SK-N-SH (cell line): ENCODE results near the gene SETBP1. TPM values are rescaled to one million over a fixed set of nuclear protein-coding genes. Genes with fewer than 3 reads are reported as not detected.

Source experiments
- CTCF ChIA-PET: fragments of 300-600, 350-600 bp; formaldehyde crosslinking; extraction: SDS; loops from one replicate; lab custom pipeline; 2021; lab: Yijun Ruan, JAX
- POLR2A ChIA-PET: fragments of 350-600 bp; sonication (Branson Sonifier 250); formaldehyde crosslinking; extraction: SDS; loops from one replicate; lab custom pipeline; 2020; ENCODE audit warnings: antibody characterized with exemption, inconsistent platforms; lab: Yijun Ruan, JAX
- DNase-seq: peaks from one replicate; pipeline ENCODE4 v3.0.0; 2012
- H2AFZ ChIP-seq: fragments of 200-600 bp; sonication (generic); 2 replicates; pipeline ENCODE4 v1.8.1; 2016; ENCODE audit warnings: antibody characterized with exemption, mild to moderate bottlenecking, low read depth
- H3F3A ChIP-seq: fragments of 200-600 bp; sonication (generic); replicated peaks from 2 replicates; pipeline ENCODE3; 2016; ENCODE audit warnings: antibody characterized with exemption, mild to moderate bottlenecking; ENCODE audit not compliant: insufficient read depth
- H3K27ac ChIP-seq, 2 experiments: fragments of 200-500 bp in 1 of 2; fragments of 200-600 bp in 1 of 2; sonication (Bioruptor generic) in 1 of 2; sonication (generic), shearing (Covaris generic) in 1 of 2; 2 replicates each; pipeline versions ENCODE4 v1.5.1 to v1.6.1; 2014 to 2016; ENCODE audit warnings: low read depth in 2 of 2, inconsistent platforms in 1 of 2, low read length in 1 of 2, mild to moderate bottlenecking in 1 of 2, mixed read lengths in 1 of 2
- H3K27me3 ChIP-seq: fragments of 200-600 bp; sonication (generic), shearing (Covaris generic); 2 replicates; pipeline ENCODE4 v1.6.1; 2016; ENCODE audit warnings: mixed run types; ENCODE audit not compliant: insufficient read depth
- H3K36me3 ChIP-seq, 2 experiments: fragments of 200-500 bp in 1 of 2; fragments of 200-600 bp in 1 of 2; sonication (Bioruptor generic) in 1 of 2; sonication (generic) in 1 of 2; replicated peaks in 1 of 2; 2 replicates each; pipeline versions ENCODE3 to v1.5.1; 2014 to 2016; ENCODE audit warnings: low read length in 1 of 2, mild to moderate bottlenecking in 1 of 2; ENCODE audit not compliant: insufficient read depth in 2 of 2, control insufficient read depth in 1 of 2
- H3K4me1 ChIP-seq, 2 experiments: fragments of 200-500 bp in 1 of 2; fragments of 200-600 bp in 1 of 2; sonication (Bioruptor generic) in 1 of 2; sonication (generic), shearing (Covaris generic) in 1 of 2; 2 replicates each; pipeline versions ENCODE4 v1.5.1 to v1.6.1; 2014 to 2016; ENCODE audit warnings: low read depth in 1 of 2, low read length in 1 of 2, mixed run types in 1 of 2; ENCODE audit not compliant: insufficient read depth in 2 of 2, control insufficient read depth in 1 of 2
- H3K4me2 ChIP-seq: fragments of 200-600 bp; sonication (generic), shearing (Covaris generic); 2 replicates; pipeline ENCODE4 v1.6.1; 2017; ENCODE audit warnings: mixed run types
- H3K4me3 ChIP-seq, 2 experiments: fragments of 200-500 bp in 1 of 2; fragments of 200-600 bp in 1 of 2; sonication (Bioruptor generic) in 1 of 2; sonication (generic), shearing (Covaris generic) in 1 of 2; 2 replicates each; pipeline versions ENCODE4 v1.5.1 to v1.8.1; 2014 to 2016; ENCODE audit warnings: low read depth in 2 of 2, inconsistent platforms in 1 of 2, low read length in 1 of 2, mild to moderate bottlenecking in 1 of 2, mixed read lengths in 1 of 2, moderate library complexity in 1 of 2
- H3K79me2 ChIP-seq: fragments of 200-600 bp; sonication (generic); 2 replicates; pipeline ENCODE4 v1.8.1; 2017; ENCODE audit warnings: mild to moderate bottlenecking; ENCODE audit not compliant: insufficient read depth
- H3K9ac ChIP-seq: fragments of 200-600 bp; sonication (generic); 2 replicates; pipeline ENCODE4 v1.6.1; 2017; ENCODE audit warnings: mixed run types
- H3K9me2 ChIP-seq: fragments of 200-600 bp; sonication (generic); 2 replicates; pipeline ENCODE4 v1.6.1; 2017; ENCODE audit warnings: mixed run types
- H3K9me3 ChIP-seq: fragments of 200-600 bp; sonication (generic); 2 replicates; pipeline ENCODE4 v1.6.1; 2017; ENCODE audit warnings: mixed run types, mild to moderate bottlenecking, moderate library complexity
- H4K20me1 ChIP-seq: fragments of 200-600 bp; sonication (generic); 2 replicates; pipeline ENCODE4 v1.6.1; 2017; ENCODE audit warnings: mild to moderate bottlenecking, mixed run types; ENCODE audit not compliant: insufficient read depth
- EP300 ChIP-seq, 2 experiments: IDR thresholded peaks; 2 replicates each; pipeline versions ENCODE4 v1.4.0 to v1.6.1; 2012; ENCODE audit warnings: borderline replicate concordance in 1 of 2, low read depth in 1 of 2, low read length in 1 of 2
- EZH2phosphoT487 ChIP-seq: fragments of 200-600 bp; sonication (generic); IDR thresholded peaks from 2 replicates; pipeline ENCODE4 v1.6.1; 2017; ENCODE audit warnings: low read depth, mixed run types, mild to moderate bottlenecking, antibody characterized with exemption, moderate library complexity, borderline replicate concordance
- FOXM1 ChIP-seq: IDR thresholded peaks from 2 replicates; pipeline ENCODE4 v1.4.0; 2012; ENCODE audit warnings: low read depth, mild to moderate bottlenecking
- JUND ChIP-seq: IDR thresholded peaks from 2 replicates; pipeline ENCODE4 v1.4.0; 2012
- MEF2A ChIP-seq: IDR thresholded peaks from 2 replicates; pipeline ENCODE4 v1.4.0; 2012; ENCODE audit warnings: low read depth, borderline replicate concordance
- NRF1 ChIP-seq: IDR thresholded peaks from 2 replicates; pipeline ENCODE4 v1.6.1; 2012; ENCODE audit warnings: low read depth, mild to moderate bottlenecking, low read length
- RAD21 ChIP-seq: IDR thresholded peaks from 2 replicates; pipeline ENCODE4 v1.6.1; 2012; ENCODE audit warnings: mild to moderate bottlenecking, low read length
- RFX5 ChIP-seq: IDR thresholded peaks from 2 replicates; pipeline ENCODE4 v1.6.1; 2012; ENCODE audit warnings: mild to moderate bottlenecking, improper control_type of control experiment, low read length
- SIN3A ChIP-seq: IDR thresholded peaks from 2 replicates; pipeline ENCODE4 v1.6.1; 2012; ENCODE audit warnings: low read depth, mild to moderate bottlenecking, low read length, moderate library complexity, borderline replicate concordance
- TCF12 ChIP-seq: IDR thresholded peaks from 2 replicates; pipeline ENCODE4 v1.4.0; 2012
- TEAD4 ChIP-seq: IDR thresholded peaks from 2 replicates; pipeline ENCODE4 v1.4.0; 2012; ENCODE audit warnings: mild to moderate bottlenecking, borderline replicate concordance; ENCODE audit not compliant: insufficient read depth
- USF1 ChIP-seq: IDR thresholded peaks from 2 replicates; pipeline ENCODE4 v1.4.0; 2012; ENCODE audit warnings: low read depth, borderline replicate concordance
- USF2 ChIP-seq: fragments of 150-350 bp; IDR thresholded peaks from 2 replicates; pipeline ENCODE4 v1.6.1; 2017; ENCODE audit warnings: antibody characterized with exemption, low read length, low read depth, borderline replicate concordance
- ZBTB33 ChIP-seq: IDR thresholded peaks from 2 replicates; pipeline ENCODE4 v1.4.0; 2012; ENCODE audit warnings: low read depth, borderline replicate concordance
- WGBS: methylation state at CpG from one replicate; pipeline ENCODE4 v1.1.6; 2017; ENCODE audit warnings: low lambda C conversion rate; 5-methylcytosine and 5-hydroxymethylcytosine counted together
- polyA plus RNA-seq, 3 experiments: library from polyadenylated mRNA; depleted of rRNA; stranded (reverse); fragments of >200 nt; gene quantifications; 2 replicates each; pipeline ENCODE4 v1.2.3, GENCODE V29; 2012

SETBP1 gene
- polyA plus RNA-seq, 1 of the 3 experiments (the other 2 are of a cell fraction): 3.0 TPM

GRCh38 chr18:44744161-44745121, 63.8 kb downstream of the SETBP1 start (continued):
- TF ChIP-seq USF1: no peak
- TF ChIP-seq ZBTB33: no peak
- no peak for TF ChIP-seq EZH2phosphoT487
- TF ChIP-seq RFX5: no peak
- TF ChIP-seq TEAD4: no peak
- TF ChIP-seq JUND: no peak
- TF ChIP-seq USF2: no peak
- TF ChIP-seq NRF1: no peak

GRCh38 chr18:44747157-44747556, 66.5 kb downstream of the SETBP1 start:
- no peaks in the 10 kb centered on the region for H4K20me1 ChIP-seq
- H3K9me2 ChIP-seq: no peaks in the 10 kb centered on the region
- no peak overlapping the region for H3K27ac ChIP-seq
- H3K4me3 ChIP-seq: no peak overlapping the region
- no peaks in the 10 kb centered on the region for H3K36me3 ChIP-seq
- no peak overlapping the region for H2AFZ ChIP-seq
- no peaks in the 10 kb centered on the region for H3K27me3 ChIP-seq
- peaks cover 8 to 32% of the 10 kb centered on the region in 2 experiments; a peak in 3 of 4 replicates for H3K4me1 ChIP-seq
- no peaks in the 10 kb centered on the region for H3K9me3 ChIP-seq
- ChIA-PET POLR2A (no interaction called here), CTCF (interaction anchor here (1.4 kb wide), 1 partner anchor 13 kb away, joined by 3 read pairs; no protein-coding TSS in a partner anchor)
- H3K4me2 ChIP-seq: no peak overlapping the region
- WGBS: 73% methylated on average over 1 of the region's 1 CpG
- H3K79me2 ChIP-seq: no peaks in the 10 kb centered on the region
- TF ChIP-seq RAD21: no peak
- TF ChIP-seq TCF12: no peak
- no peak for TF ChIP-seq SIN3A
- no peak for TF ChIP-seq FOXM1
- no peak for TF ChIP-seq EP300 (IDR thresholded peaks at IDR 0.05; ENCODE audit: borderline replicate concordance in 1 of 2, low read depth in 1 of 2, low read length in 1 of 2)
- TF ChIP-seq MEF2A: no peak
- no peaks in the 10 kb centered on the region for H3F3A ChIP-seq
- DNase-seq: no peak
- H3K9ac ChIP-seq: no peak overlapping the region
